GM19035 (cell line): ENCODE measurements around the gene TRHDE.
"Not testable (repeated sequence)": the region's sequence is repeated elsewhere in the genome, so short reads cannot be mapped to it uniquely, and the experiment has no call there.

Experiments used
- ATAC-seq: cut with Tn5 transposase; IDR thresholded peaks from one replicate; pipeline ENCODE4 v1.9.1; 2021; ENCODE audit not compliant: unreplicated experiment

Gene TRHDE

DNA sequence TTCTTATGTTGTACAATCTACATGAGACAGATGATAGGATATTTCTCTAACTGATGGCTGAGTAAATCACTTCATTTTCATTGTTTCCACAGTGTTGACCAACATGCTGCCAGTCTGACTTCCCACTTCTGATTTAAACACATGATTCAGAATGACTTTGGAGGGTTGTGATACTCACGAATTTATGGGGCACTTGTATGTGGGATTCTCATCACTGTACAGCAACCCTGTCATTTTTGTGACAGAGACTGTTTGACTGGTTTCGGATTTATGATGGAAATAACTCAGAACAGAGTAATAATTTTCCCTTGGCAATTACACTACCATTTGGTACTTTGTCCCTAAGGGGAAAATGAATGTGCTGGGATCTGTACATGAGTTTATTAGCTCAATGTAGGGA lies 333.8 kb downstream of the TRHDE start:
- no peak for ATAC-seq

GRCh38 chr12:72610342-72610741 lies 338.2 kb downstream of the TRHDE start:
- ATAC-seq: no peak

DNA sequence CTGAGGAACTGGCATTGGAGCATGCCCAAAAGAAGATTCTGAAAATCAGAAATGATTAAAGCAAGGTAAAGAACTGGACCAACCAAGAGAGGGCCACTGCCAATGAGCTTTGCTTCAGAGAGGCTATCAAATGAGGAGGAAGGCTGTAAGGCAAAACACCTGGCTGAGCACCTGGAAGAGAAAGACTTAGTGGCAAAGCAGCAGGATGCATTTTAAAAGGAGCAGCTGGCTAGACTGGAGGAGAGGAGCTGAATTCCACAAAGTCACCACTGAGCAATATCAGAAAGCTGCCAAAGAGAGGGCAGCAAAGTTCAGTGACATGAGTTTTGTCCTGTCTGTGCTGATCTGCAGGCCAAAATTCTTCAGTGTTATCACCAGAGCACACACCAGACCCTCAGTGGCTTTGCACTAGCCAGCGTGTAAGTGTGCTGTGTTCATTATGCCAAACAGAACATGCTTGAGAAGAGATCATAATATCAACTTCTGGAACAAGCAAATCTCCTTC lies 338.7 kb downstream of the TRHDE start:
- ATAC-seq: no peak

DNA sequence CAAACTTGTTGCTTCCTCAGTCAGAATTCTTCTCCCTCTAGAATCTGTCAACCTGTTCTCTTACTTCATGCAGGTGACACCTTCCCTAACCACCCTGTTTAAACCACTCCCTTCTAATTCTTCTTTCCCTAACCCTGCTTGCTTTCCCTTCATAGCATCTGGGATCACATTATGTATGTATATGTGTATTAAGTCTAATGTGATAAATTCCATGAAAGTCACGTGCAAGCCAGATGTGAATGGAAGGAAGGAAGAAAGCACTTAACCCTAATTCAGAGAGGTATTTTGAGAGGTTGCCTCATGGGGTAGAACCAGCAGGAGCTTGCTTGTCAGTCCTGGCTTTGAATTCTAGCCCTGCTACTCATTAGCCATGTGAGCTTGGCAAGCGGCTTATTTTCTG lies 340.0 kb downstream of the TRHDE start:
- ATAC-seq: no peak

DNA sequence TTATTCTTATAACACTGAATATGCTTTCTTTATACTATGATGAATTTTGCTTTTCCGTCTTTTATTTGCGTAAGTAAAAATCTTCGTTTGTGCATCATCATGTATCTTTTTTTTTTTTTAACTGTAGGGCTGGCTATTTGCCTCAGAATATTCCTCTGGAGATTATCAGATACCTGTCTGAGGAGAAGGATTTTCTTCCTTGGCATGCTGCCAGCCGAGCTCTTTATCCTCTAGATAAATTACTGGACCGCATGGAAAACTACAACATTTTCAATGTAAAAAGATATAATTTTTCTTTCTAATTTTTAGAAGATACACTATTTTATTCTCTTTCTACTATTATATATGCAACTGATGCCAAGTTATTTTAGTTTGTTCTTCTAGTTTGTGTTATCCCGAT lies 346.6 kb downstream of the TRHDE start:
- no peak for ATAC-seq

- ATAC-seq: no peak
These were observed 350.4 kb downstream of the TRHDE start for GRCh38 chr12:72622556-72622955.

- ATAC-seq: no peak
These were observed 359.9 kb downstream of the TRHDE start for GRCh38 chr12:72631926-72632685.

- ATAC-seq: no peak
These were observed 370.5 kb downstream of the TRHDE start for GRCh38 chr12:72642706-72643105.

- ATAC-seq: no peak
These were observed 375.0 kb downstream of the TRHDE start for GRCh38 chr12:72647139-72647538.

DNA sequence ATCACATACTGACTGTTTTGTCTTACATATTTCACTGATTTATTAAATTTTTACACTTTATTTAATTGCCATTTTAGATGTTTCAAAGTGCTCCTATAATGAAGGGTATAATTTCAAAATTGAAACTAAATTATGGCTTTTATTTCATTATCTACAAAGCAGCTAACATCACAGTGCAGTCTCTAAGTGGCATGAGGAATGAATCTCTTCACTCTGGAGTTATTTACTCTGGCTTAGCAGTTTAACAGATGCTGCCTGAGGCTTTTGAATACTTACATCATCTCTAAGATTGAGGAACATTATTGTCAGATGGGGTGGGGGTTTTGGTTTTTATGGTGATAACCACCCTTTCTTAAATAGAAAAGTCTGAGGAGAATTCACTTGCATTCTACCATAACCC lies 386.4 kb downstream of the TRHDE start:
- ATAC-seq: no peak

GRCh38 chr12:72660174-72660573 lies 388.0 kb downstream of the TRHDE start:
- ATAC-seq: not testable (repeated sequence)

- peak; percentile 75 for ATAC-seq
These were observed 401.7 kb downstream of the TRHDE start for GRCh38 chr12:72673853-72674252.

- no peak for ATAC-seq
These were observed 404.4 kb downstream of the TRHDE start for GRCh38 chr12:72676556-72676955.

- no peak for ATAC-seq
These were observed 405.0 kb downstream of the TRHDE start for GRCh38 chr12:72677139-72677538.

DNA sequence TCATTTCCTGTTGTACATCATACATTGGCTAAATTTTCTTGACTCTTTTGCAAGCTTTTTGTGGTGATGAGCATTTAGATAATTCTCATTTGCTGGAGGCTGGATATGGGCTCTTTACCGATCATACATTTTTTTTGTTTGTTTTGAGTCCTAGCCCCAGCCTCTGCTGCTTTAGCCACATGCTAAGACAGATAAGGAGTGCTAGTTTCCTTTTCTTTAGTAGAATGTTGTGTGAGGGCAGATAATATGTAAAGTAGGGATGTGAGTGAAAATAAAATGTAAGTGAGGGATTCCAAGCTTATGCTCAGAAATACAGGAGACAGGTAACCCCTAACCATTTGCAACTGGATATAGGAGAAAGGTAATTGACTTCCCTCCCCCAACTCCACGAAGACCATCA lies 405.7 kb downstream of the TRHDE start:
- ATAC-seq: no peak

GRCh38 chr12:72679147-72679757 lies 407.1 kb downstream of the TRHDE start:
- no peak for ATAC-seq

DNA sequence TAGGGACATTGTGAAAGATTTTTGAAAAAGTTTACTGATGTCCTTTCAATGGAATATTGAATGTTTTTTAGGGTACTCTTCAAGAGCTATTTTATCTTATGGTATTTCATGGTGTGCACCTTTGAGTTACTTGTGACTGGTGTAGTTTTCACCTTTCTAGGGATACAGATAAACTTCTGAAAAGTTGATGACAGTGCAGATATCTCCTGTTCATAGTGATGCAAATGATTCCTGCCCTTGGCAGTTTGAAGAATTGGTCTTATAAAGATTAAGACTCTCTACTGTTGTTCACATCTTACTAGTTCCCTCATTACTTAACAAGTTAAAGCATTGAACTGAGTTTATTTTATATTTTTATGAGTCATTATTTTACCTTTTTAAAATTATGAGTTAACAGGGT lies 408.9 kb downstream of the TRHDE start:
- no peak for ATAC-seq

DNA sequence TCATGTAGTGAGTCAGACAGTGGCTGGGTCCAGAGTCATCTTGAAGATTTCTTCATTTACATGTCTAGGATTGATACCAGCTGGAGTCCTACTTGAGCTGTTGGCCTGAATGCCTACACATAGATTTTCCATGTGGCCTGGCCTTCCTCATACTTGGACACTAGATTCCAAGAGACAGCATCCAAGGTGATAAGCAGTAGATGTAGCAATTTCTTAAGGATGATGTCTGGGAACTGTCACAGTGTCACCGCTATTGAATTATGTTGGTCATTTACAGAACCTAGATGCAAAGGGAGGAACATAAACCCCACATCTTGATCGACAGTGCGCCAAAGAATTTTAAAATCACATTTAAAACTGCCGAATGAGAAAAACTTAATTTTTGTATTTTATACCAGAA lies 412.3 kb downstream of the TRHDE start:
- no peak for ATAC-seq

GRCh38 chr12:72692338-72692737 lies 420.2 kb downstream of the TRHDE start:
- ATAC-seq: no peak

DNA sequence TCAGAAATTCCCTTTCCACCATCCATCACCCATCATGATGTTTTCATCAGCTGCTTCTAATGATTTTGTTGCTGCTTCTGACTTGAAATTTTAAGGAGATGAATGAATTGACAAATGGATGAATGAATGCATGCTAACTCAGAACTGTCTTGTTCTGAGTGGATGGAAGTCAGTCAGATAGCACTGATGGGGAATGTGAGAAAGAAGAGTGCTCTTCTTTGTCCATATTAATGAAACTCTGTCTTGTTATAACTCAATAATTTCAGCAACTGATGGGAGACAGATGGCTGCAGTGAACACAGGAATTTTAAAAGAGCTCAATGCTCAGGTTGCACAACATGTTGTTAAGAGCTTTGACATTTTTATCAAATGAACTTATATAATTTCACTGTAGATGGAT lies 422.0 kb downstream of the TRHDE start:
- ATAC-seq: no peak

DNA sequence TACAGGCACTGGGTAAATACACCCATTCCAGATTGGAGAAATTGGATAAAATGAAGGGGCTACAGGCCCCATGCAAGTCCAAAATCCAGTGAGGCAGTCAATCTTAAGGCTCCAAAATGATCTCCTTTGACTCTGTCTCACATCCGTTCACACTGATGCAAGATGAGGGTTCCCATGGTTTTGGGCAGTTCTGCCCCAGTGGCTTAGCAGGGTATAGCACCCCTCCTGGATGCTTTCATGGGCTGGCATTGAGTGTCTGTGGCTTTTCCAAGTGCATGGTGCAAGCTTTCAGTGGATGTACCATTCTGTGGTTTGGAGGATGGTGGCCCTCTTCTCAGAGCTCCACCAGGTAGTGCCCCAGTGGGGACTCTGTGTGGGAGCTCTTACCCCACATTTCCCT lies 427.2 kb downstream of the TRHDE start:
- ATAC-seq: no peak

DNA sequence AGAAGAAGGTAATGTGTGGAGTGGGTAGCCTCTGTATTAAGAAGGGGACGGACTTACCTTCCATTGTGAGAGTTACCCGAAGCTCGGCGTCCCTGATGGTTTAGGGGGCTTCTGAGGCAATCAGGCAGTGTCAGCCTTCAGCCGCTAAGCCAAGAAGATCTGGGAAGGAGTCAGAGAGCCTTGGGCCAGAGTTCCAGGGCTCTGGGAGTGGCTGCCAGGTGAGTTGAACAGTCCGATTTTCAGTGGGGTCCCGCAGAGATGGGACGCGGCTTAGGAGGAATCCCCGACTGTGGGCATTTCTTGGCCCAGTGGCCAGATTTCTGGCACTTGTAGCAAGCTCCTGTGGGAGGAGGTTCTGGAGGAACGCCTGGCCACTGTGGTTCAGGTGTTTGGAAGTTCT lies 439.9 kb downstream of the TRHDE start:
- not testable (repeated sequence) for ATAC-seq

DNA sequence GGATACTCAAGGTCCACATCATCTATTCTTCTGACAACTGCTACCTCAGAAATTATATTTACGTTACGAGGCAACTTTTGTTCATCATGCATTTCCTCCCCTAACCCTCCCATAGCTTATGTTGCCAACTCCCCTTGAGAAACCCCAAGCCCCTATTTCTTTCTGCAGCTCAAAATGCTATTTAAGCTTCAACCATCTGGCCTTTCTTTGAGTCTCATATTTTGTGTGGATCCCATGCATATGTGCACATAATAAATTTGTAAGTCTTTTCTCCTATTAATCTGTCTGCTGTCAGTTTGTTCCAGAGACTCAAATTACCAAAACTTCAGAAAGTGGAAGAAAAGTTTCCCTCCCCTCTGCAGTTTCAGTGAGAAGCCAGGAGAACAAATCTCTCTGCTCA lies 444.1 kb downstream of the TRHDE start:
- no peak for ATAC-seq
